Neural progenitor cell (in vitro differentiated cells): ENCODE results near the gene ITSN1. TPM values are rescaled to one million over a fixed set of nuclear protein-coding genes. Genes with fewer than 3 reads are reported as not detected.

ENCODE experiments used
- DNase-seq: peaks from one replicate; pipeline ENCODE4 v3.0.0-alpha.2; 2016; ENCODE audit warnings: low spot score
- H2AFZ ChIP-seq: fragments of 200-600 bp; sonication (generic); replicated peaks from 2 replicates; pipeline ENCODE4 v1.6.1; 2016; ENCODE audit warnings: antibody characterized with exemption
- H3F3A ChIP-seq: fragments of 200-600 bp; sonication (generic); 2 replicates; pipeline ENCODE4 v1.6.1; 2016; ENCODE audit warnings: antibody characterized with exemption, low read depth
- H3K27ac ChIP-seq: fragments of 200-600 bp; sonication (generic); 2 replicates; pipeline ENCODE4 v1.5.1; 2016; ENCODE audit warnings: mild to moderate bottlenecking
- H3K27me3 ChIP-seq: fragments of 200-600 bp; sonication (generic); 2 replicates; pipeline ENCODE4 v1.6.1; 2016; ENCODE audit warnings: mild to moderate bottlenecking, moderate library complexity
- H3K36me3 ChIP-seq: fragments of 200-600 bp; sonication (generic); 2 replicates; pipeline ENCODE4 v1.5.1; 2016
- H3K4me1 ChIP-seq: fragments of 200-600 bp; sonication (generic); 2 replicates; pipeline ENCODE4 v1.6.1; 2016; ENCODE audit warnings: mixed run types
- H3K4me2 ChIP-seq: fragments of 200-600 bp; sonication (generic); 2 replicates; pipeline ENCODE4 v1.6.1; 2016
- H3K4me3 ChIP-seq: fragments of 200-600 bp; sonication (generic); 2 replicates; pipeline ENCODE4 v1.5.1; 2016
- H3K79me2 ChIP-seq: fragments of 200-600 bp; sonication (generic); 2 replicates; pipeline ENCODE4 v1.6.1; 2016; ENCODE audit warnings: low read depth
- H3K9ac ChIP-seq: fragments of 200-600 bp; sonication (generic); 2 replicates; pipeline ENCODE4 v1.6.1; 2016
- H3K9me3 ChIP-seq: fragments of 200-600 bp; sonication (generic); 2 replicates; pipeline ENCODE4 v1.5.1; 2016; ENCODE audit warnings: low read depth
- H4K20me1 ChIP-seq: fragments of 200-600 bp; sonication (generic); 2 replicates; pipeline ENCODE4 v1.6.1; 2016; ENCODE audit warnings: low read depth
- H3K27ac Mint-ChIP-seq: 3 replicates; pipeline ENCODE4 v1.8.0; 2021; ENCODE audit warnings: mixed read lengths
- H3K27me3 Mint-ChIP-seq: 2 replicates; pipeline ENCODE4 v1.8.0; 2022; ENCODE audit warnings: low read depth, mild to moderate bottlenecking, inconsistent platforms, moderate library complexity, mixed read lengths; ENCODE audit not compliant: insufficient read depth
- H3K36me3 Mint-ChIP-seq: 3 replicates; pipeline ENCODE4 v1.8.0; 2021; ENCODE audit warnings: mixed read lengths
- H3K4me1 Mint-ChIP-seq: 3 replicates; pipeline ENCODE4 v1.8.0; 2021; ENCODE audit warnings: mixed read lengths
- H3K4me3 Mint-ChIP-seq: 3 replicates; pipeline ENCODE4 v1.8.0; 2021; ENCODE audit warnings: mild to moderate bottlenecking, moderate library complexity, mixed read lengths
- H3K9me3 Mint-ChIP-seq: 3 replicates; pipeline ENCODE4 v1.8.0; 2020; ENCODE audit warnings: mixed read lengths
- CTCF ChIP-seq: fragments of 200-600 bp; sonication (generic); IDR thresholded peaks from 2 replicates; pipeline ENCODE4 v1.5.1; 2017; ENCODE audit warnings: antibody characterized with exemption, mild to moderate bottlenecking
- EZH2 ChIP-seq: fragments of 200-600 bp; sonication (generic); IDR thresholded peaks from 2 replicates; pipeline ENCODE4 v1.6.1; 2017; ENCODE audit warnings: antibody characterized with exemption, mild to moderate bottlenecking, moderate library complexity
- EZH2phosphoT487 ChIP-seq: fragments of 200-600 bp; sonication (generic); IDR thresholded peaks from 2 replicates; pipeline ENCODE4 v1.6.1; 2017; ENCODE audit warnings: antibody characterized with exemption
- total RNA-seq: library from RNA; depleted of rRNA; stranded (reverse); fragments of >200 nt; gene quantifications from 2 replicates; pipeline ENCODE4 v1.2.3, GENCODE V29; 2015; ENCODE audit warnings: low replicate concordance

The ITSN1 gene
- total RNA-seq, 1 donor from 2014 or later, result 136 TPM

DNA sequence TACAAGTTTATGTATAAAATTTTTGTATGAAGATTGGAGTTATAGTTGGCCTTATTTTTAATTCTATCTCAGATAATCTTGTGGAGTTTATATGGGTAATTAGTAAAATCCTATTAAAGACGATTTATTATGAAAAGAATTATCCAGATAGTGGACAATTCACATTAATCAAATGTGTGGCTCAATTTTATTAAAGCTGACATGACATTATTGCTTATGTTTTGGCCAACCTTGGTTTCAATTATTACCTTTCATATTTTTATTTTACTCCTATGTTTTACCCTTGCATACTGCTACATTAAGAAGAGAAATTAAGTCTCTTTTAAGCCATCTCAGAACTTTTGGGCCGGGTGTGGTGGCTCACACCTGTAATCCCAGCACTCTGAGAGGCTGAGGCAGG, 110.0 kb downstream of the ITSN1 start:
- H3K79me2 ChIP-seq, result no peaks in the 10 kb centered on the region
- no peak overlapping the region for H2AFZ ChIP-seq
- no peak overlapping the region for H3K27ac ChIP-seq
- H3K27me3 ChIP-seq, result no peaks in the 10 kb centered on the region
- no peak for DNase-seq
- no peak overlapping the region for H3K9ac ChIP-seq
- no peaks in the 10 kb centered on the region for H3F3A ChIP-seq
- H4K20me1 ChIP-seq, result no peaks in the 10 kb centered on the region
- no peak overlapping the region for H3K4me3 ChIP-seq
- Mint-ChIP-seq H3K9me3 (peaks cover 5% of the 10 kb centered on the region), H3K4me1 (no peaks in the 10 kb centered on the region), H3K27ac (no peak overlapping the region), H3K27me3 (no peaks in the 10 kb centered on the region), H3K4me3 (no peak overlapping the region), H3K36me3 (peaks cover 24% of the 10 kb centered on the region)
- H3K9me3 ChIP-seq, result no peaks in the 10 kb centered on the region
- no peaks in the 10 kb centered on the region for H3K4me1 ChIP-seq
- H3K36me3 ChIP-seq, result peaks cover 8% of the 10 kb centered on the region
- no peak for TF ChIP-seq EZH2
- TF ChIP-seq CTCF, result no peak
- no peak for TF ChIP-seq EZH2phosphoT487
- no peak overlapping the region for H3K4me2 ChIP-seq

- H3K27me3 Mint-ChIP-seq, result no peaks in the 10 kb centered on the region
- H3K9me3 Mint-ChIP-seq, result no peaks in the 10 kb centered on the region
- peaks cover 20% of the 10 kb centered on the region for H3K36me3 Mint-ChIP-seq
- H3K27ac Mint-ChIP-seq, result no peak overlapping the region
- Histone ChIP-seq H3F3A (no peaks in the 10 kb centered on the region), H2AFZ (no peak overlapping the region), H3K4me2 (no peak overlapping the region), H3K36me3 (peaks cover 8% of the 10 kb centered on the region), H3K9ac (no peak overlapping the region), H3K27me3 (no peaks in the 10 kb centered on the region), H3K4me3 (no peak overlapping the region), H3K9me3 (no peaks in the 10 kb centered on the region), H4K20me1 (no peaks in the 10 kb centered on the region), H3K4me1 (no peaks in the 10 kb centered on the region), H3K79me2 (no peaks in the 10 kb centered on the region), H3K27ac (no peak overlapping the region)
- H3K4me1 Mint-ChIP-seq, result no peaks in the 10 kb centered on the region
- no peak for DNase-seq
- H3K4me3 Mint-ChIP-seq, result no peak overlapping the region
- TF ChIP-seq CTCF (no peak), EZH2 (no peak), EZH2phosphoT487 (no peak)
Observed at GRCh38 chr21:33753886-33754285, 111.6 kb downstream of the ITSN1 start.

- DNase-seq, result no peak
- no peak overlapping the region for H3K27ac Mint-ChIP-seq
- no peaks in the 10 kb centered on the region for H3K27me3 Mint-ChIP-seq
- no peaks in the 10 kb centered on the region for H4K20me1 ChIP-seq
- no peak for TF ChIP-seq EZH2
- no peak for TF ChIP-seq CTCF
- TF ChIP-seq EZH2phosphoT487, result no peak
- no peaks in the 10 kb centered on the region for H3F3A ChIP-seq
- no peak overlapping the region for H3K4me2 ChIP-seq
- no peak overlapping the region for H2AFZ ChIP-seq
- no peaks in the 10 kb centered on the region for H3K27me3 ChIP-seq
- H3K4me3 ChIP-seq, result no peak overlapping the region
- H3K9ac ChIP-seq, result no peak overlapping the region
- H3K4me1 Mint-ChIP-seq, result no peaks in the 10 kb centered on the region
- H3K9me3 Mint-ChIP-seq, result no peaks in the 10 kb centered on the region
- no peak overlapping the region for H3K4me3 Mint-ChIP-seq
- H3K4me1 ChIP-seq, result no peaks in the 10 kb centered on the region
- H3K9me3 ChIP-seq, result no peaks in the 10 kb centered on the region
- no peaks in the 10 kb centered on the region for H3K79me2 ChIP-seq
- peaks cover 20% of the 10 kb centered on the region for H3K36me3 Mint-ChIP-seq
- H3K27ac ChIP-seq, result no peak overlapping the region
- H3K36me3 ChIP-seq, result peaks cover 8% of the 10 kb centered on the region
Observed at GRCh38 chr21:33754481-33754880, 112.2 kb downstream of the ITSN1 start.
